B cell (primary cell): ENCODE measurements around the gene CACNA1A.

Experiments used
- EZH2 ChIP-seq: IDR thresholded peaks from 2 replicates; pipeline ENCODE4 v1.6.1; 2012; ENCODE audit warnings: borderline replicate concordance, low read depth, mild to moderate bottlenecking, moderate library complexity, low read length; ENCODE audit not compliant: insufficient read depth, poor library complexity, severe bottlenecking
- TF ChIP-seq, protein P1 (sequence below): fragments of 200-600 bp; IDR thresholded peaks from one replicate; pipeline ENCODE4 v1.8.0; 2022; ENCODE audit warnings: antibody characterized with exemption, mild to moderate bottlenecking

DNA sequence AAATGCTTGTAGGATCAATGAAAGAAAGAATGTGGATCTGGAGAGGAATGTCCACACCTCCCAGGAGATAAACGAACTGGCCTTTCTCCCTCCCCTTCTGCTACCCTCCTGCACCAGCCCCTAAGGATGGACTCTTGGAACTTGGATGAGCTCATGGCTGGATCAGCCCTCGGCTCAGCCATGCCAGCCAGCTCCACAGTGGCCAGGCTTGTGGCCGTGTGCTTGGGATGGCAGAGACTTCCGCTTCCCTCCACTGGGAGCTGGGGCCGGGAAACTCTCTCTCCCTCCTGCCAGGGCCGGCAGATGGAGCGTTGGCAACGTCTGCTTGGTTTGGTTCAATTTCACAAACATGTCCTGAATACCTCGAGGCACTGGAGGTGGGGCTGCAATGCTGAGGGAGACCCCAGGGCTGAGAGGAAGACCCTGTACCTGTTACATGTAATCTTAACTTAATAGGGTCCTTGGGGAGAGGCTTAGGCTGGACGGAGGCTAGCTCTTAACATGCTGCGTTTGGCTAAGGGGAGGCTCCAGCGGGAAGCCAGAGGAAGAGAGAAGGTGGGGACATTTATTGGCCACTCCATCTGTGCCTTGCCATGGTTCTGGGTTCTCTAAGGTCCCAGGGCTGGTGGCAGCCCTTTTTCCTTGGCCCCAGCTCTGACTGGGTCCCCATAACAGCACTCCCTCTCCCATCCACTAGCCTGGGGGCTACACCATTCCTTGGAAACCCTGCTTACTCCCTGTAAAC lies 203.6 kb downstream of the CACNA1A start:
- TF ChIP-seq, protein P1, sequence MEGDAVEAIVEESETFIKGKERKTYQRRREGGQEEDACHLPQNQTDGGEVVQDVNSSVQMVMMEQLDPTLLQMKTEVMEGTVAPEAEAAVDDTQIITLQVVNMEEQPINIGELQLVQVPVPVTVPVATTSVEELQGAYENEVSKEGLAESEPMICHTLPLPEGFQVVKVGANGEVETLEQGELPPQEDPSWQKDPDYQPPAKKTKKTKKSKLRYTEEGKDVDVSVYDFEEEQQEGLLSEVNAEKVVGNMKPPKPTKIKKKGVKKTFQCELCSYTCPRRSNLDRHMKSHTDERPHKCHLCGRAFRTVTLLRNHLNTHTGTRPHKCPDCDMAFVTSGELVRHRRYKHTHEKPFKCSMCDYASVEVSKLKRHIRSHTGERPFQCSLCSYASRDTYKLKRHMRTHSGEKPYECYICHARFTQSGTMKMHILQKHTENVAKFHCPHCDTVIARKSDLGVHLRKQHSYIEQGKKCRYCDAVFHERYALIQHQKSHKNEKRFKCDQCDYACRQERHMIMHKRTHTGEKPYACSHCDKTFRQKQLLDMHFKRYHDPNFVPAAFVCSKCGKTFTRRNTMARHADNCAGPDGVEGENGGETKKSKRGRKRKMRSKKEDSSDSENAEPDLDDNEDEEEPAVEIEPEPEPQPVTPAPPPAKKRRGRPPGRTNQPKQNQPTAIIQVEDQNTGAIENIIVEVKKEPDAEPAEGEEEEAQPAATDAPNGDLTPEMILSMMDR, result no peak
- TF ChIP-seq EZH2, result no peak
